Measurements from ENCODE around the gene PABPN1L.
"Not testable (repeated sequence)": the region's sequence is repeated elsewhere in the genome, so short reads cannot be mapped to it uniquely, and the experiment has no call there.

PABPN1L gene

DNA sequence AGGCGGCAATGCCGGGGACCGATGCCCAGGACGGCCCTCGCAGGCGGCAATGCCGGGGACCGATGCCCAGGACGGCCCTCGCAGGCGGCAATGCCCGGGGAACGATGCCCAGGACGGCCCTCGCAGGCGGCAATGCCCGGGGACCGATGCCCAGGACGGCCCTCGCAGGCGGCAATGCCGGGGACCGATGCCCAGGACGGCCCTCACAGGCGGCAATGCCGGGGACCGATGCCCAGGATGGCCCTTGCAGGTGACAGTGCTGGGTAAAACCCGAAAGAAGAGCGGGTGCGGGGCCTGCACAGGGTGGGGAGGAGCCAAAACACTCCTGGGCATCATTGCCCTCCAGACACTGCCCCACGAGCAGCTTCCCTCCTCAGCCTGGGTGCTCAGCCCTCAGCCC is 42.8 kb downstream of the PABPN1L start:
- not testable (repeated sequence) for DNase-seq

DNA sequence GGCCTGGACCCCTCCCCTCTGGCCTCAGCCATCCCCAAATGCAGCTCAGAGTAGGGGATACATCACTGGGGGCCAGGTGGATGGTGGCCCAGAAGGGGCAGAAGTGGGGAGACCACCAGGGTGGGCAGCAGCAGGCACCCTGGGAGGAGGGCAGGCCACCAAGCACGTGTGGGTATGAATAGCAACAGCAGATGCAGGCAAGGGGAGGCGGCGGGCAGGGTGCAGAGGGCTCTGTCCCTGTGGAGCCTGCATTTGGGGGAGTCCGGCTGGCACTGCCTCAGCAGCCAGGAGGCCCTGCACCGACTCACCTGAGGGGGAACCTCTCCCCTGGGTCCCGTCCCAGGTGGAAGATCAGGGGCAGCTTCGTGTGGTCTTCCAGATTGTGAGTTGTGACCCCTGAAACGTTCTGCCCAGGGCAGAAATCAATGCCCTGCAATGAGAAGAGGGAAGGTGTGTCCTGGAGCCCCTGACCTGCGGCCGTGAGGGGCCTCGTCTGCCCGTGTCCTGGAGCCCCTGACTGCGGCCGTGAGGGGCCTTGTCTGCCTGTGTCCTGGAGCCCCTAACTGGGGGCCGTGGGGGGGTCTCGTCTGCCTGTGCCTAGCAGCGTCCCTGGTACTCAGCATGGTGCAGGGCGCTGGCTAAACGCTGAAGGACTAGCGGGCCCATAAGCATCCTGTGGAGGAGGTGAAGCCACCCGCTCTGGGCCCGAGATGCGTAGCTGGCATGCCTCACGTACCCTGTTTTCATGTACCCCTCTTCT is 44.0 kb downstream of the PABPN1L start:
- DNase-seq: no peak

DNA sequence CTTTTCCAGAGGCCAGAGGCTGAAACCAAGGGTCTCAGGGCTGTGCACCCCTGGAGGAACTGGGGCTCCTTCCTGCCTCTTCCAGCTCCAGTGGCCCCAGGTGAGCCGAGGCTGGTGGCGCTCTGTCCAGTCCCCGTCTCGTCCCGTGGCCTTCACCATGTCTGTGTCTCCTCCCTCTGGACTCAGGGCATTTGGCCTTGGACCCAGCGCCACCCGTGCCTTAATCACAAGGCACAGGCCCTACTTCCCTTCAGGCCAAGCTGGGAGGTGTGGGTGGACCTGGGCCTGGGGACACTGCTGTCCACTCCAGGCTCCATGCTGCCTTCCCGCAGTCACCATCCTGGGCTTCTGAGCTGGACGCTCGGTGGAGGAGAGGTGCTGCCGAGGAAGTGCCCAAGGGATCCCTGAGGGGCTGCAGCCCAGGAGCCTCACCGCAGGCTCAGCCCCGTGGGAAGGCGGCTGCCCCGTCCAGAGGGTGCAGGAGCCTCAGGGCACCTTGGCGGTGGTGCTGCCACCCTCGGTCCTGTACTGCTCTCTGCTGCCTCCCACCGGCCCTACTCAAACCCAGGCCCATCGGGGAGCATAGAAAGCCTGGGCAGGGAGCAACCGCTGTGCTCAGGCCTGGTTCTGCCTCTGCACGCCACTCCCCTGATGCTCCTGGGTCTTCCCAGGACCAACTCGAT is 45.2 kb downstream of the PABPN1L start:
- DNase-seq: no peak

DNA sequence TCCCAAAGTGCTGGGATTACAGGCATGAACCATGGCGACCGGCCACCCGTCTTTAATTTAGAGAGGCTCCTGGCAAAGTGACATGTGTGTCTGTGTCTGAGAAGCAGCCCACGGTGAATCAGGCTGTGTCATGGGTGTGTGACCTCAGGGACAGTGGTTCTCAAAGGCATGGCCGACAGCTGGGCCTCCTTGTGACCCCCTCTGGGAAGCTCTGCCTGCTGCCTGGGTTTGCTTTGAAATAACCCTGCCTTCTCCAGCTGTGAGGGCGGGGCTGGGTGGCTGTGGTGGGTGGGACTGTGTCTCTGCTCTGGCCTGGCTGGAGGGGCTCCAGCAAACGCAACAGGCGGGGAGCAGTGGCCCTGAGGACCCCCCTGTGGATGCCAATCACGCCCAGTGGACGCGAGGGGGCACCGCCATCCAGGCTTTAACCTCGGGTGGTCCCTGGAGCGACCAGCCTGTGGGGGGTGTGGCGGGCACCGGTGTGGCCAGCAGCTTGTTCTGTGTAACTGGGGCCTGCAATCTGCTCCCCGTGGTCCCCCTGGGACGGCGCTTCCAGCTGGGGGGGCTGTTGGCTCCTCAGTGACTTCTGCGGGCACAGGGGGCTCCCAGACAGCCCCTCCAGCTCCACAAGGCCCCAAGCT is 46.0 kb downstream of the PABPN1L start:
- no peak for DNase-seq

DNA sequence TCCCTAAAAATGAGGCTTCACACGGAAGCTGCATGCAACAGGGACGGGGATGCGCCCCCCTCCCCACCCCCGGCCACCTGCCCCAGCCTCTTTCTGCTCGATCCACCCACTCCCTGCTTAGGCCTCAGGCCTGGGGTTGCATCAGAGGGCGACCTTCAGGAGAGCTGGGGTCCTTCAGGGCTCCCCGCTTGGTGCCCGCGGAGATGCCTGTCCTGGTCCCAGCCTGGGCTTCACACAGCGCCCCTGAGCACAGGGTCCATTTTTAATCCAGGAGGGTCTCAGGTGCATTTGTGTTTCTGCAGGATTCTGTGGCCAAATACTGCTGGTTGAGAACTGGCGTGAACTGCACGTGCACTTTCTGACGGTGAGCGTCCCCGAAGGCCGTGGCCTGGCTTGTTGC is 47.3 kb downstream of the PABPN1L start:
- no peak for DNase-seq

DNA sequence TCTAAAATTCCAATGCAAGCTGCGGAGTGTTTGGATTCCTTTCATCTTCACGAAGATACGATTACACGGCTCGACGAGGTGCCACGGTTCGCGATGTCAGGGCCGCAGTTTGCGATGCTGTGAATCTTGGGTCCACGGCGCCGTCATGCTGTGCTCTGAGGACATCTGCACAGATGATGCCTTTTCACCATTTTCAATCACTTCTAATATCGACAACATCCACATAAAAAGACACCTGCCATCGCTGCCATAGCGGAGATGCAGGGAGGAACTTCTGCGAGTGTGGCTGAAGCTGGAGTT is 47.9 kb downstream of the PABPN1L start:
- DNase-seq: no peak

DNA sequence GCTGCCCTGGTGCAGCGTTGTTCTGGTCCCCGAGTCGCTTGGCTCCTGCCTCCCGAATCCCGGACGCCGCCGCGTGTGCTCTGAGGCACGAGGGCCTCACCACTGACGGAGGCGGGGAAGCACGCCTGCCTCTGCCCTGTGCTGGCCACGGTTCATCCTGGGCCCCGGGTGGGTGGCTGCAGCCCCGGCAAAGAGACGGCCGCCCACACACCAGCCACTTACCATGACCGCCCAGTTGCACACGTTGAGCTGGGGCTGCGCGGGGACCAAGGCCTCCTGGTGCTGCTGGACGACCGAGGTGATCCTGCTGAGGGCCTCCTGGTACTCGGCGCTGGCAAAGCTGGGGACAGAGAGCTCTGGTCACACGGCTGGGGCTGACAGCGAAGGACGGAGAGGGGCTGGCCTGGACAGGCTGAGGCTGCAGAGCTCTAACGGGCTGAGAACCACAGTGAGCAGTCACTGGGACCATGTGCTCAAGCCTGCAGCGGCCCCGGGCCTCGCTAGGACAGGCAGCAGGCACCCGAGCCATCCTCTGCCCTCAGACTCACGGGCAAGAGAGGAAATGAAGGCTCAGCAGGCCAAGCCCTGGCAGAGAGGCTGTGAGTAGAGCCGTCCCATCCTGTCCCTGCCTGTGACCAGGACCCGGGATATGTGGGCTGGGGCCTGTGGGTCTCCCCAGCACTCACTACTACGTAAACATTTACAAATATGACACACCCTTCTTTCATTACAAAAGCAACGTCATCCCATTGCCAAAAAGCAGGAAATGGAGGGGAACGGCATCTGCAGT is 48.5 kb downstream of the PABPN1L start:
- DNase-seq: no peak

DNA sequence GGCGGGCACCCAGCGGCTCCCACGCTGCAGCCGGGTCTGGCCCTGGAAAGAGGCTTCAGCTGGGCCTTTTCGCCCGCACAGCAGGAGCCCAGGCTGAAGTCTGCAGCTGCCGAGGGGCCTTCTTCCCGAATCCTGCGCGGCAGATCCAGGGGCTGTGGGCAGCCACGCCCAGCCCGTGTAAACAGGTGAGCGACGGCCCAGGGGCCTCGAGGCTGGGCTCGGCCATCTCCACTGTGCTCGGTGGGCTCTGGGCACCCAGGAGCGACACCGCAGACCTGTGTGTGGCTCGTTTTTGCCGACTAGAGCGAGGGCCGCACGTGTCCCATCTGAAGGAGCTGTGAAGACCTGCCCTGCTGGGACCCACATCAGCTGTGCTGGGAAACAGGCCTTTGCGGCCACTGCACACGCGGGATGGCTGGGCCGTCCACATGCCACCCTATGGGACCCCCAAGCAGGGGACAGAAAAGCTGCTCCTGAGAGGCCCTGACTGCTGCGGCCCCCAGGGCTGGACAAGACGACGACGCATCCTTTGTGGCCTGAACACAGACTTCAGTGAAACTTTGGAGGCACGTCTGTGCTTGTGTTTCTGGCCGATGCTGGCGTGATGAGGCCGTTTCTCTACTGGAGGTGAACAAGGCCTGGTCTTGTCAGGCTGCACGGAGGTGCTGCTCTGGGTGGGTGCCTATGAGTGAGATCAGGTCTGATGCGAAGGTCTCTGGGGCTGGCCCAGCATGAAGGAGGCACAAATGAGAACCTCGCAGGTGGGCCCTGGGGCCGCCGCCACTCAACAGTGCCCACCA is 49.5 kb downstream of the PABPN1L start:
- no peak for DNase-seq

DNA sequence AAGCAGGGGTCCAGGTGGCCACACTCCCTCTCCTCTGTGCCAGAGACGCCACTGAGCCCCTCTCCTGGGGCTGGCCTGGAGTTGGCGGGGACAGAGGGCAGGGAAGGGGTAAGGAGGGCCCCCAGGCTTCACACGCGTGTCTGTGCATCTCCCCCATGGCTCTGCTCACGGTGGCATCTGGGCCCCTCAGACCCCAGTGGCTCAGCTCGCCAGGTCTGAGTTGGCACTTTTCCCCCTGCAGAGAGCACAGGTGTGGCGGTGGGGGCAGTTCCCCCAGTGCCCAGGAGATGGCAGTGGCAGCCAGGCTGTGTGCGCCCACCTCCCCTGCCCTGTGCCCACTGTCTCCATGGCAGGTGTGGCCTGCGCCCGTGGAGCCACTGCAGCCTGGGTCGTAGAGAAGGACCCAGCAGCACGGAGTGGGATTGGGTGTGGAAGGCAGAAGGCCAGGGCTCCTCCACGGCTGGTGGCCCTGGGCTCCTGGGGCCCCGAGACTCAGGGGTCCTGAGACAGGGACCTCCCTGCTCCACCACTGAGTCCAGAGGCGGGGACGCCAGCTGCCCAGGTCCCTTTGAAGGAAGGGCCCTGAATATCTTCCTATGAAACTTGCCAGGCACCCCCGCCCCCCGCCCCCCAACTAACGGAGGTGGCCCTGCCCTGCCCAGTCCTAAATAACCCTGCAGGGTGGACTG is 50.4 kb downstream of the PABPN1L start:
- DNase-seq: peak; percentile 62

DNA sequence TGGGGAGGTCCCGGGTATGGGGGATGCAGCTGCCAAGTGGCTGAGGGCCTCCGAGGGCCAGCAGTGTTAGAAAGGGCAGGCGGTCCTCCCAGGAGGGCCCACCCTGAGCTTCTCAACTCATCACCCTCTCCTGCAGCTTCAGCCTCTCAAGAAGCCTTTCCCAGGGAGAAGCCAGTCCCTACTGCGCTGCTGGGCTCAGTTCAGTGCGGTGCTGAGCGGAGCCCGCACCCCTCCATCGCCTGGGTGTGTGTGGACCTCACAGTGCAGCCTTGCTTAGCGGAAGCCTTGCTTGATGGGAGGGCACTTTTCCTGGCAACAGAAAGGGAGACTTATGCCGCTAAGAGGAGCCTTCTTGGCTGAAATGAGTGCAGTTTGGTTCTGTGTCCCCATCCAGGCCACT is 51.2 kb downstream of the PABPN1L start:
- no peak for DNase-seq

DNA sequence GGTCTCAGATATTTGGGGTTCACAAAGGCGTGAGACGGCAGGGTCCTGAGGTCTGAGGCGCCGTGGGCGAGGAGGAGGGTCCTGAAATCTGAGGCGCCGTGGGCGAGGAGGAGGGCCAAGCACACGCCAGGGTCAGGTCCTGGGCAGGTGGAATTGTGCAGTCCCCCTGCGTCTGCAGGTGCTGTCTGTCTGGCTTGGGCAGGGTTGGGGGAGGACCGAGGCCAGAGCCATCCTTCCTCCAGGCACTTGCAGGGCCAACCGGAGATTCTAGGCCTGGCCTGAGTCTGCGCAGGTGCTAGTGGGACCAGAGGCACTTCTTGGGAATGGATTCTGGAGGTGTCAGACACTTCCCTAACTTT is 52.3 kb downstream of the PABPN1L start:
- no peak for DNase-seq

Data from NCI-H1436 (cell line).